ENCODE measurements around the gene AUTS2. TPM values are rescaled to one million over a fixed set of nuclear protein-coding genes. Genes with fewer than 3 reads are reported as not detected.

The AUTS2 gene
- total RNA-seq, 1 experiment from 2014 or later, result 2.5 TPM

DNA sequence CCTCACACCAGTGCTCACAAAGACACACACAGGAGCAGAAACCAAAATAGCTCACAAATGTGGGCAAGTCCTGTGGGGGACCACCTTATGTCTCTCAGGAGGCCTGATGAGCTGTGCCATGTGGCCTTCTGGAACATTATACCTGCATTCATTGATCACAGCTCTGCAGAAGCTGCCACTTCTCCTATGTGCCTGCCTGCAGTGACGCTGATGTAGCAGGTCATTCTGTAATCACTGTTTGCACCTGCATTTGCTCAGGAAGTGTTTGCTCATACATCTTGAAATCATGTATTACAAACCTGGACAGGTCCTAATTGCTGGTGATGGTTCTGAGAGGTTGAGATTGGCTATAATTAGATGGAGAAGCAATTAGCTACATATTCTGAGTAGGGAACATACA, 310.2 kb downstream of the AUTS2 start:
- no peak for DNase-seq (ENCODE audit: low read depth, low spot score)
- TF ChIP-seq, protein P1, sequence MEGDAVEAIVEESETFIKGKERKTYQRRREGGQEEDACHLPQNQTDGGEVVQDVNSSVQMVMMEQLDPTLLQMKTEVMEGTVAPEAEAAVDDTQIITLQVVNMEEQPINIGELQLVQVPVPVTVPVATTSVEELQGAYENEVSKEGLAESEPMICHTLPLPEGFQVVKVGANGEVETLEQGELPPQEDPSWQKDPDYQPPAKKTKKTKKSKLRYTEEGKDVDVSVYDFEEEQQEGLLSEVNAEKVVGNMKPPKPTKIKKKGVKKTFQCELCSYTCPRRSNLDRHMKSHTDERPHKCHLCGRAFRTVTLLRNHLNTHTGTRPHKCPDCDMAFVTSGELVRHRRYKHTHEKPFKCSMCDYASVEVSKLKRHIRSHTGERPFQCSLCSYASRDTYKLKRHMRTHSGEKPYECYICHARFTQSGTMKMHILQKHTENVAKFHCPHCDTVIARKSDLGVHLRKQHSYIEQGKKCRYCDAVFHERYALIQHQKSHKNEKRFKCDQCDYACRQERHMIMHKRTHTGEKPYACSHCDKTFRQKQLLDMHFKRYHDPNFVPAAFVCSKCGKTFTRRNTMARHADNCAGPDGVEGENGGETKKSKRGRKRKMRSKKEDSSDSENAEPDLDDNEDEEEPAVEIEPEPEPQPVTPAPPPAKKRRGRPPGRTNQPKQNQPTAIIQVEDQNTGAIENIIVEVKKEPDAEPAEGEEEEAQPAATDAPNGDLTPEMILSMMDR (IDR thresholded peaks at IDR 0.05), result no peak
- TF ChIP-seq TCF7L2 (IDR thresholded peaks at IDR 0.05; ENCODE audit: low read depth, low read length) (no peak), POLR2AphosphoS5 (IDR thresholded peaks at IDR 0.05; ENCODE audit: low read depth, low read length) (no peak), SIN3A (IDR thresholded peaks at IDR 0.05; ENCODE audit: borderline replicate concordance, insufficient read depth, low read depth, low read length) (no peak)
- TF ChIP-seq, protein P2, sequence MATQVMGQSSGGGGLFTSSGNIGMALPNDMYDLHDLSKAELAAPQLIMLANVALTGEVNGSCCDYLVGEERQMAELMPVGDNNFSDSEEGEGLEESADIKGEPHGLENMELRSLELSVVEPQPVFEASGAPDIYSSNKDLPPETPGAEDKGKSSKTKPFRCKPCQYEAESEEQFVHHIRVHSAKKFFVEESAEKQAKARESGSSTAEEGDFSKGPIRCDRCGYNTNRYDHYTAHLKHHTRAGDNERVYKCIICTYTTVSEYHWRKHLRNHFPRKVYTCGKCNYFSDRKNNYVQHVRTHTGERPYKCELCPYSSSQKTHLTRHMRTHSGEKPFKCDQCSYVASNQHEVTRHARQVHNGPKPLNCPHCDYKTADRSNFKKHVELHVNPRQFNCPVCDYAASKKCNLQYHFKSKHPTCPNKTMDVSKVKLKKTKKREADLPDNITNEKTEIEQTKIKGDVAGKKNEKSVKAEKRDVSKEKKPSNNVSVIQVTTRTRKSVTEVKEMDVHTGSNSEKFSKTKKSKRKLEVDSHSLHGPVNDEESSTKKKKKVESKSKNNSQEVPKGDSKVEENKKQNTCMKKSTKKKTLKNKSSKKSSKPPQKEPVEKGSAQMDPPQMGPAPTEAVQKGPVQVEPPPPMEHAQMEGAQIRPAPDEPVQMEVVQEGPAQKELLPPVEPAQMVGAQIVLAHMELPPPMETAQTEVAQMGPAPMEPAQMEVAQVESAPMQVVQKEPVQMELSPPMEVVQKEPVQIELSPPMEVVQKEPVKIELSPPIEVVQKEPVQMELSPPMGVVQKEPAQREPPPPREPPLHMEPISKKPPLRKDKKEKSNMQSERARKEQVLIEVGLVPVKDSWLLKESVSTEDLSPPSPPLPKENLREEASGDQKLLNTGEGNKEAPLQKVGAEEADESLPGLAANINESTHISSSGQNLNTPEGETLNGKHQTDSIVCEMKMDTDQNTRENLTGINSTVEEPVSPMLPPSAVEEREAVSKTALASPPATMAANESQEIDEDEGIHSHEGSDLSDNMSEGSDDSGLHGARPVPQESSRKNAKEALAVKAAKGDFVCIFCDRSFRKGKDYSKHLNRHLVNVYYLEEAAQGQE (IDR thresholded peaks at IDR 0.05; ENCODE audit: insufficient read depth in 1 of 2, low read depth in 2 of 2, low read length in 1 of 2), result no peak
- ATAC-seq, result no peak
- in situ Hi-C loops (cut with HindIII; ENCODE audit: low pct_unique_long_range_greater_than_20kb, low sequenced_read_pairs) (no loop called here), intact Hi-C loops (cut with micrococcal nuclease; ENCODE audit: unreplicated experiment) (no loop called here)
- H3K27me3 ChIP-seq (ENCODE audit: control insufficient read depth, insufficient read depth, low read length), result no peaks in the 10 kb centered on the region
- BruUV-seq (replicated peaks), result no TSS peak
- H3K4me3 ChIP-seq (ENCODE audit: low read depth in 2 of 2, low read length in 2 of 2), result no peak overlapping the region
- ChIA-PET CTCF (no interaction called here), POLR2A (no interaction called here)
- H3K4me1 ChIP-seq (ENCODE audit: control insufficient read depth, insufficient read depth, low read length), result no peaks in the 10 kb centered on the region
- no peaks in the 10 kb centered on the region; the same call in 1 of the 2 replicates for H3K9me3 ChIP-seq (ENCODE audit: control insufficient read depth, insufficient read depth, low read depth, low read length)
- H3K36me3 ChIP-seq (ENCODE audit: control insufficient read depth, insufficient read depth, low read length), result no peaks in the 10 kb centered on the region
- H3K27ac ChIP-seq (ENCODE audit: low read length), result no peak overlapping the region

DNA sequence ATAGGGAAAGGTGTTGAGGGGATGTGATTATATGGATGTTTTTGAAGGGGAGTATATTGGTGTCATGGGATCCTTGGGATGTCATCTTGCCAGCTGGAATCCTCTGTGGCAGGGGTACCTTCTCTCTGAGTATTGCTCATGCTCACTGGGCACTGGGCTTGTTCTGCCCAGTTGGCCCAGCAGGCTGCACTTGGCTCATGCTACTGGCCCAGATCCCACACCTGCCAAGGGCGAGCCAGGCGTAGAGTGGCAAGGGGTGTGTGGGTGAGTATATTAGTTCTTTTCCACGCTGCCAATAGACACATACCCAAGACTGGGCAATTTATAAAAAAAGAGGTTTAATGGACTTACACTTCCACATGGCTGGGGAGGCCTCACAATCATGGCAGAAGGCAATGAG, 311.9 kb downstream of the AUTS2 start:
- H3K9me3 ChIP-seq (ENCODE audit: control insufficient read depth, insufficient read depth, low read depth, low read length), result no peaks in the 10 kb centered on the region; the same call in 1 of the 2 replicates
- H3K4me1 ChIP-seq (ENCODE audit: control insufficient read depth, insufficient read depth, low read length), result no peaks in the 10 kb centered on the region
- ATAC-seq, result no peak
- no peaks in the 10 kb centered on the region for H3K36me3 ChIP-seq (ENCODE audit: control insufficient read depth, insufficient read depth, low read length)
- DNase-seq (ENCODE audit: low read depth, low spot score), result no peak
- TF ChIP-seq, protein P1 (IDR thresholded peaks at IDR 0.05), result no peak
- TF ChIP-seq SIN3A (IDR thresholded peaks at IDR 0.05; ENCODE audit: borderline replicate concordance, insufficient read depth, low read depth, low read length) (no peak), POLR2AphosphoS5 (IDR thresholded peaks at IDR 0.05; ENCODE audit: low read depth, low read length) (no peak), TCF7L2 (IDR thresholded peaks at IDR 0.05; ENCODE audit: low read depth, low read length) (no peak)
- TF ChIP-seq, protein P2 (IDR thresholded peaks at IDR 0.05; ENCODE audit: insufficient read depth in 1 of 2, low read depth in 2 of 2, low read length in 1 of 2), result no peak
- no peaks in the 10 kb centered on the region for H3K27me3 ChIP-seq (ENCODE audit: control insufficient read depth, insufficient read depth, low read length)
- ChIA-PET CTCF (no interaction called here), POLR2A (no interaction called here)
- H3K4me3 ChIP-seq (ENCODE audit: low read depth in 2 of 2, low read length in 2 of 2), result no peak overlapping the region
- intact Hi-C loops (cut with micrococcal nuclease; ENCODE audit: unreplicated experiment) (no loop called here), in situ Hi-C loops (cut with HindIII; ENCODE audit: low pct_unique_long_range_greater_than_20kb, low sequenced_read_pairs) (no loop called here)
- no peak overlapping the region for H3K27ac ChIP-seq (ENCODE audit: low read length)
- no TSS peak for BruUV-seq (replicated peaks)

Data from Panc1 (cell line).